ENCODE results near the gene EME1.
"Not testable (repeated sequence)": the region's sequence is repeated elsewhere in the genome, so short reads cannot be mapped to it uniquely, and the experiment has no call there.

EME1 gene

GRCh38 chr17:50393700-50394099, 20.7 kb downstream of the EME1 start:
- DNase-seq (ENCODE audit: low read depth): no peak

- no peak for DNase-seq (ENCODE audit: low read depth)
Observed at GRCh38 chr17:50394711-50395110, 21.7 kb downstream of the EME1 start.

- DNase-seq (ENCODE audit: low read depth): no peak
Observed at GRCh38 chr17:50396261-50397110, 23.5 kb downstream of the EME1 start.

- DNase-seq (ENCODE audit: low read depth): peak; percentile 87
Observed at GRCh38 chr17:50397111-50397918, 24.3 kb downstream of the EME1 start, which contains the start of gene LRRC59. Gene LRRC59, minus strand, starts transcription at chr17:50397523. Its CDS starts 206 bp downstream, at chr17:50397317.

- DNase-seq (ENCODE audit: low read depth): no peak
Observed at GRCh38 chr17:50397919-50398285, 24.9 kb downstream of the EME1 start.

- DNase-seq (ENCODE audit: low read depth): not testable (repeated sequence)
Observed at GRCh38 chr17:50398672-50399071, 25.6 kb downstream of the EME1 start.

- not testable (repeated sequence) for DNase-seq (ENCODE audit: low read depth)
Observed at GRCh38 chr17:50399591-50399990, 26.6 kb downstream of the EME1 start.

GRCh38 chr17:50405351-50405750, 32.3 kb downstream of the EME1 start:
- not testable (repeated sequence) for DNase-seq (ENCODE audit: low read depth)

- no peak for DNase-seq (ENCODE audit: low read depth)
Observed at GRCh38 chr17:50406578-50406977, 33.5 kb downstream of the EME1 start.

GRCh38 chr17:50407921-50408320, 34.9 kb downstream of the EME1 start:
- no peak for DNase-seq (ENCODE audit: low read depth)

- DNase-seq (ENCODE audit: low read depth): no peak
Observed at GRCh38 chr17:50412188-50412732, 39.2 kb downstream of the EME1 start.

GRCh38 chr17:50414808-50415207, 41.8 kb downstream of the EME1 start:
- DNase-seq (ENCODE audit: low read depth): no peak

GRCh38 chr17:50419577-50419976, 46.5 kb downstream of the EME1 start:
- DNase-seq (ENCODE audit: low read depth): not testable (repeated sequence)

- no peak for DNase-seq (ENCODE audit: low read depth)
Observed at GRCh38 chr17:50420419-50421112, 47.5 kb downstream of the EME1 start.

GRCh38 chr17:50421308-50422051, 48.5 kb downstream of the EME1 start:
- DNase-seq (ENCODE audit: low read depth): no peak

- no peak for DNase-seq (ENCODE audit: low read depth)
Observed at GRCh38 chr17:50422738-50423137, 49.7 kb downstream of the EME1 start.

- no peak for DNase-seq (ENCODE audit: low read depth)
Observed at GRCh38 chr17:50423553-50424159, 50.6 kb downstream of the EME1 start.

GRCh38 chr17:50424246-50424995, 51.4 kb downstream of the EME1 start:
- no peak for DNase-seq (ENCODE audit: low read depth)

- no peak for DNase-seq (ENCODE audit: low read depth)
Observed at GRCh38 chr17:50424996-50425681, 52.1 kb downstream of the EME1 start.
